KOPT-K1 (cell line): ENCODE data around the gene TOM1L1.

ENCODE experiments used
- H3K27ac ChIP-seq: fragments of 200-600 bp; sonication (generic); 2 replicates; pipeline ENCODE4 v1.5.1; 2016; ENCODE audit warnings: antibody characterized with exemption, mild to moderate bottlenecking, low read depth, low read length; ENCODE audit not compliant: poor library complexity, severe bottlenecking
- H3K36me3 ChIP-seq: fragments of 200-600 bp; sonication (generic); 2 replicates; pipeline ENCODE4 v1.5.1; 2017; ENCODE audit warnings: antibody characterized with exemption, mild to moderate bottlenecking, low read length, moderate library complexity; ENCODE audit not compliant: insufficient read depth
- H3K9me3 ChIP-seq: fragments of 200-600 bp; sonication (generic); 2 replicates; pipeline ENCODE4 v1.5.1; 2017; ENCODE audit warnings: antibody characterized with exemption, low read length, mild to moderate bottlenecking; ENCODE audit not compliant: insufficient read depth, poor library complexity, severe bottlenecking

Gene TOM1L1

DNA sequence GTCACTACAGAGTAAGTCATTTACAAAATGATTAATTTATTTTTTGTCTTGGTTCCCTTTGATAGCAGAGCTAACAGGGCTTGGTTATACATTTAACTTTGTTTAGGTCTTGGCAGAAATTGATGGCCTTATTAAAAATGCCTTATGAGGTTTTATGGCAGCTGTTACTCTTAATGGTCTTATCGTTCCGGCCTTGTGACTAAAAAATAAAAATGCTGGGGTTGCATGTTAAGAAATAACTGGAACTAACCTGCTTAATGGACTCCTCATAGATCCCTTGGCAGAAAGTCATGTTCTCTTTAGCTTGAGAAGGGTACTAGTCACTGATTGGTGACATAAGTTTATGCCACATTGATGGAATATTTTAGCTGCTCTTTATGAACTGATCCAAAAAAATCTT is 49.5 kb downstream of the TOM1L1 start:
- no peak overlapping the region for H3K27ac ChIP-seq

DNA sequence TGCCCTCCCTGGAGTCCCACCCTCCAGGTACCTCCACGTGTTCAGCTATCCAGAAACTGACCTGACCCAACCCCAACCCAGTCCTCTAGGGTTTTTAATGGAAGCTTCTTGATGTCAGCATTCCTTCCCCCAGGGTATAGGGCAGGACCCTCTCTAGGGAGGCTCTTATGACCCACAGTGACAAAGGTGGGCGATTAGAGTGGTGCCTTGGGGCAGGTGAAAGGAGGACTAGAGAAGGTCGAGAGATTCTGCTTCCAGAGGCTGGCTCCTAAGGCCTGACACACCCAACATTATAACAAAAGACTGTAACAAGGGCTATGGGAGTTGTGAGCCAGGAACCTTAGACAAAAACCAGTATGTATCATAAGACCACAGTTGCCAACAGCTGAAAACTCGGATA is 50.6 kb downstream of the TOM1L1 start:
- Histone ChIP-seq H3K36me3 (peaks cover 7% of the 10 kb centered on the region; the same call in 1 of the 2 replicates), H3K9me3 (no peaks in the 10 kb centered on the region), H3K27ac (no peak overlapping the region)

More for the DNA sequence above, 49.5 kb downstream of the TOM1L1 start:
- Histone ChIP-seq H3K9me3 (no peaks in the 10 kb centered on the region), H3K36me3 (peaks cover 7% of the 10 kb centered on the region; the same call in 1 of the 2 replicates)

DNA sequence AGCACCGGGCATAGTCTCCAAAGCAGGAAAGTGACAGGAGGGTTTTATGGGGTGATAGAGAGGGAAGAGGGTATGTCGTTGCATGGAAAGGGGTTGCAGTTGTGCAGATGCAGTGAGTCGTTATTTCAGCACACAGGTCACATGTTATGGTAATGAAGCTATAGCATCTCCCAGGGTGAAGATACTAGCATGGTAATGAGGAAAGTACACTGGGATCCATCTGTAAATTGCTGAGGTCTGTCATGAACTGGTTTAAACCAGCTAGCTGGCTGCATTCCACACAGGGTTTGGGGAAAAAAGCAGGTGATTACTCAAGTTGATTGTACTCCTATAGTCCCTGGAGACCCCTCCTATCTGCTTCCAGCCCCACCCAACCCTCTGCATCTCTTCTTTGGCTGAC is 56.1 kb downstream of the TOM1L1 start:
- Histone ChIP-seq H3K27ac (no peak overlapping the region), H3K36me3 (peaks cover 58% of the 10 kb centered on the region), H3K9me3 (no peaks in the 10 kb centered on the region)

DNA sequence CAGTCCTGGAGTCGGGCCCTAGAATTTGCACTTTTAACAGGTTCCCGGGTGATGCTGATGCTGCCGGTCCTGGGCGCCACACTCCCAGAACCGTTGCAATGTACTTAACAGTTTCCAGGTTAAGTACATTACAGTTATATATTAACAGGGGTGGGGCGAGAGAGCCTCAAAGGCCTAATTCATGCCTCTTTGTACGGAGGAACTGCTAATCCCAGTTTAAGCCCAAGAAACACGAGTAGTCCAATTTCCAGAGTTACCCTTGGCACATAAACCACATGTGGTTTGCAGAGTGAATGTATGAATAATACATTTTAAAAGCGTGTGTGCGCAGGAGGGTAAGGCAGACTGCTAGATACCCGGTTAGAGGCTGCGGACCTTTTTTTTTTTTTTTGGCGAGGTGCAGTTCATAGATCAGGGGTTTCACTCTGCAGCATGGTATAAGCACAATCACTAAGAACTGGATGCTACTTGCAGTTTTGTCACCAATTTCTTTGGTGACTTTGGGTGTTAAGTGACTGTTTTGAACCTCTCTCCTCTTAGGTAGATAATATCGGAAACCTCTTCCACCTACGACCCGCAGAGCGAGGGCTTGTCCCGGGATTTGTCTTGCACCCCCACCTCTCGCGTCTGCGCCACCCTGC is 67.1 kb downstream of the TOM1L1 start:
- Histone ChIP-seq H3K27ac (peak overlapping the region; percentile 69), H3K36me3 (peaks cover 32% of the 10 kb centered on the region), H3K9me3 (no peaks in the 10 kb centered on the region)

DNA sequence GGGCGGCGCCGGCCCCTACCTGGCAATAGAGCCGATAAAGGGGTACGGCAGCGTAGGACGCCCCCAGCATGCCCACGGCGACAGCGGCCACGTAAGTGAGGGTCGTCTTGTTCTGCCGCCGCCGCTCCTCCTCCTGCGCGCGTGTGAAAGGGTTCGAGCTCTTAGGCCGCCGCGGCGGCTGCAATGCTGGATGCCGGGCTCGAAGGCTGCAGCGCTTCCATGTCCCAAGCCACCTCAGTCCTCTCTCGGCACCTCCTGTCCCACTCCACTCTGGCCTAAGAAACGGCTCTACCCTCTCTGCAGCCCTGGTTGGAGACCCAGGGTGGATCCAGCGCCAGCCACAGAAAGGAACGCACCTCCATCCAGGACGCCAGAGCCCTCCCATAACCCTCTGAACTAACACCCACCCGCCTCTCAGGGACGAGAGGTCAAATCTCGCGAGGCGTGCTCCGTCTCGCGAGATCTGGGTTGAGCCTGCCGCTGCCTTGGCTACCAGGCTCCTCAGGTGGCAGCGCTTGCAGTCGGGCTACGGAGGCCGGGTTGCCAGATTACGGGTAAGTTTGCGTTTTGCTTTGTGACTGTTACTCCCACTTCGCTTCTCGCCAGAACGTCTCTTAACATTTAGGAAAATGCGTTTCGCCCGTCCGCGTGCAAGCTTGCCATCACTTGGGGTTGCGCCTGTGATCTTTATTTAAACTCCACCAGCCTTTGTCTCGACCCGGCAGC is 67.8 kb downstream of the TOM1L1 start, which contains the start of the genes COX11 and STXBP4:
Gene COX11, minus strand, starts transcription at position 393 of the 726 bp plus-strand sequence. Its CDS starts 8 bp downstream, at position 385.
Gene STXBP4, plus strand, starts transcription at position 504 of the 726 bp plus-strand sequence. CDS start 17,455 bp downstream, outside the sequence.
- H3K9me3 ChIP-seq: no peaks in the 10 kb centered on the region
- H3K36me3 ChIP-seq: peaks cover 25% of the 10 kb centered on the region
- H3K27ac ChIP-seq: peak within 1 kb of the TSS; percentile 69

DNA sequence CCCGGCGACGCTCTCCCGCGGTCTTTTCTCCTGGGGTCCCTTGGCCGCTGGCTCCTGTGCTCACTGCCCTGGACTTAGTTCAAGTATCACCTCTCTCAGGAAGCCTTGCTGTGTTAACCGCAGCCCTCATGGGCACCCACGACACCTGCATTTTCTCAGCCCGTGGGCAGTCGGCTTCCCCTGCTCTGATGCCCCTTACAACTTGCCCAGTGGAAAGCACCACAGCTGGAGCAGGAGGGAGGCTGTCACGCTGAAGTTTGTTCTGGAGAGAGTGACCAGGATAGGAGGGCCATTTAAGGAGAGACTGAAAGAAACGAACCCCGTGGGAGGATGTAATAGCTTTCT is 68.3 kb downstream of the TOM1L1 start:
- H3K36me3 ChIP-seq: peaks cover 20% of the 10 kb centered on the region
- H3K27ac ChIP-seq: peak overlapping the region; percentile 69
- no peaks in the 10 kb centered on the region for H3K9me3 ChIP-seq

DNA sequence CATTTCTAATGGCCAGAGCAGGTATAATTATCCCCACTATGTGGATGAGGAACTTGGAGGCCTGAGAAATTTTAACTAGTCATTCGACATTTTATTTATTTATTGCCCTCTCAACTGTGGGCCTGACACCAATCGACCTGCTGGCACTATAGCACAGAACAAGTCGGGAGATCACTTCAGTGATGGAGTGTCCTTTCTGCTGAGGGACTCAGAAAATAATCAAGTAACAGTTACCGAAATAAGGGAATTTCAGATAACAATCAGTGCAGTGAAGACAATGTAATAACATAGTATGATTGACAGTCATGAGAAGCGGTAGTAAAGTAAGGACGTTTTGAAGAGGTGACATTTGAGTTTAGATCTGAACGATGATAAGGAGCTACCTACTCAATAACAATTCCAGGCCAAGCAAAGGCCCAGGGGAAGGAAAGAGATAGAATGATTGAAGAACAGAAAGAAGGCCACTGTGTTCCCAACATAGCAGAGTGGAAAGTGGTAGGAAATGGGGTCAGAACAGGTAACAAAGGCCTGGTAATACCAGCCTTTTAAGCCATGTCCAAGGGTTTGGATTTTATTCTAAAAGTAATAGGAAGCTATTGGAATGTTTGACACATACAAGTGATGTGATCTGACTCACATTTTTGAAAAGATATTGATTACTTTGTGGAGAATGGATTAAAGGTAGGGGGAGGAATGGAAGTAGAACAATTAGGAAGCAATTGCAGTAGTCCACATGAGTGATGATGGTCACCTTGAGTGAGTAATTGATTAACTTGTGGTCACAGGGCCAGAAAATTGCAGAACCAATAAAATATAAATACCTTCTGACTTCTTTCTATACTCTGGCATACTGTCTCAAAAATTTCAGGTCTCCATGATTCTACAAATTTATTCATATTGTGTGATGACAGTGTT is 69.3 kb downstream of the TOM1L1 start:
- Histone ChIP-seq H3K27ac (peak overlapping the region; percentile 69), H3K9me3 (no peaks in the 10 kb centered on the region), H3K36me3 (peaks cover 10% of the 10 kb centered on the region)

DNA sequence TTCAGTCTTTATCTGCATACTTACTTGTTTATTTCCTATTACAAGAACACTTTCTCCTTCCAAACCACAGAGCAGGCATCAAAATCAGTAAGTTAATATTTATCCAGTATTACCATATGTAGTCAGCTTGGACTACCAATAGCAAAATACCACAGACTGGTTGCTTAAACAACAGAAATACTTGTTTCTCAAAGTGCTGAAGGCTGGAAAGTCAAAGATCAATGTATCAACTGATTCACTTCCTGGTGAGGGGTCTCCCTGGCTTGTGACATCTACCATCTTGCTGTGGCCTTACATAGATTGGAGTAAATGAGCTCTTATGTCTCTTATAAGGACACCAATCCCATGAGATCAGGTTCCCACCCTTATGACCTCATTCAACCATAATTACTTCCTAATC is 70.5 kb downstream of the TOM1L1 start:
- no peak overlapping the region for H3K27ac ChIP-seq
- no peaks in the 10 kb centered on the region for H3K9me3 ChIP-seq
- H3K36me3 ChIP-seq: no peaks in the 10 kb centered on the region

DNA sequence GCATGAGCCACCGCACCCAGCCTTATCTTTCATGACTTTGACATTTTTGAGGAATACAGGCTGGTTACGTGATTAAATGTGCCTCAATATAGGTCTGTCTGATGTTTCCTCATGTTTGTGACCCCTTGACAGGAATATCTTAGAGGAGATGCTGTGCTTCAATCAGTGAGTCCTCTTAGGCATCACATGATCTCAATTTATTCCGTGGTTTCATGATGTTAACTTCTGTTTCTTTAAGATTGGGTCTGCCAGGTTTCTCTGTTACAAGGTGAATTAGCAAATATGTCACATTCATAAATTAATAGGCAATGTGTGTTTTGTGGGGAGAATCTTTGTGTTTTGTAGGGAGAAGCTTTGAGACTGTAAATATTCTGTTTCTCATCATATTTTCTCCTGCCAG is 71.2 kb downstream of the TOM1L1 start:
- Histone ChIP-seq H3K36me3 (no peaks in the 10 kb centered on the region), H3K9me3 (no peaks in the 10 kb centered on the region), H3K27ac (no peak overlapping the region)

DNA sequence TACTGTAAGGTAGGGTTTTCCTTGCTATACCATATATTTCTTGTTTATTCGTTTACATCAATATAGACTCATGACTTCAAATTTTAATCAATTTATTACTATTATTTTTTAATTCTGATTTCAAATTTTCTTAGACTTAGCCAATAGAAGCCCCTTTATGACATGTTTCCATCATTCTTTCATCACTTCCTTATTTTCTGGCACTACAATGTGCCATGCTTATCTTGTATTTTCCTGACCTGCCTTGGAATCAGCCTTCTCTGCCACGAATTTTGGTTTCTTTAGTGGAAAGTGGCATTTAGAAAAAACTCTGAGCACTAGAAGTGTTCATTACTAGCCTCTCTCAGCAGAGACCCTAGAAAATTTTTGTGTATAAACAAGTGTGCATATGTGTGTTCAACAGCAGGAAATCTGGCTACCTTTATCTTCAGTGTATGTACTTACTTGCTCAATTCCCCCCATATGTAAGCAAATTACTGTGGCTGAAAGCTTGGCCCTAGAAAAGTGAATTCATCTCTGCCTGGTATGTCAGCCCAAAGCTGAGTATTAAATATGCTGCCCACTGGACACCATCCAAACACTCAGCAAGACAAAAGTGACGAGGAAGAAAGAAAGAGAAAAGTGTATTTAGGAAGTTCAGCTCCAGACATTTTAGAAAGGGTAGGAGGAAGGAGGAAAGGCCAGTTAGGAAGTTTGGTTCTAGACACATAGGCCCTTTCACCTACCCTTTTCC is 71.9 kb downstream of the TOM1L1 start:
- Histone ChIP-seq H3K27ac (no peak overlapping the region), H3K36me3 (no peaks in the 10 kb centered on the region), H3K9me3 (no peaks in the 10 kb centered on the region)

DNA sequence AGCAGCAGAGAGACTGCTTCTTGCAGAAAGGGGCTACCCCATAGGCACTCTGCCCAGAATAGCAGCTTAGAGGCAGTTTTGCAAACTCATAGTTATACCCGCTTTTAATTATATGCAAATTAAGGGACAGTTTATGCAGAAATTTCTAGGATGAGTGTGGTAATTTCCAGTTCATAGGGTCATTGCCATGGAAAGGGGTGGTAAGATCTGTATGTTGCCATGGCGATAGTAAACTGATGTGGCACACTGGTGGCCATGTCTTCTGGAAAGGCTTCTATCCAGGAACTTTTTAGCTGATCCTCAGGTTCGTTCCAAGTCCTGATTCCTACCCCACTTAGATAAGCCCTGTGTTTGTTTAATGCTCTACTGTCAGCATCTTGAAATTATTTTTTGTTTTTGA is 74.1 kb downstream of the TOM1L1 start:
- Histone ChIP-seq H3K9me3 (peaks cover under 1% of the 10 kb centered on the region), H3K36me3 (no peaks in the 10 kb centered on the region), H3K27ac (no peak overlapping the region)

DNA sequence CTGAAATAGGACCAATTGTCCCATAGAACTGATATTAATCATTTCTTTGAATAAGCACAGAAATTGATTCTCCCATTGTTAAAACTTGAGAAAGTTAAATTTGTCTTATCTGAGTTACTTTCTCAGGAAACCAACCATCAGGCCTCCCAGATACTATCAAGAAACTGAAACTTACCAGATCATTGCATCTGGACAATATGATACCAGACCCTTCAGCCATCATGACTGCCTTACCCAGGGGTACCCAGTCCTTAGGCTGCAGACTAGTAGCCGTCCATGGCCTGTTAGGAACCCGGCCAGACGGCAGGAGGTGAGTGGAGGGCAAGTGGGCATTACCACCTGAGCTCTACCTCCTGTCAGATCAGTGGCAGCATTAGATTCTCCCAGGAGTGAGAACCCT is 75.7 kb downstream of the TOM1L1 start:
- Histone ChIP-seq H3K27ac (no peak overlapping the region), H3K9me3 (peaks cover 16% of the 10 kb centered on the region), H3K36me3 (no peaks in the 10 kb centered on the region)

DNA sequence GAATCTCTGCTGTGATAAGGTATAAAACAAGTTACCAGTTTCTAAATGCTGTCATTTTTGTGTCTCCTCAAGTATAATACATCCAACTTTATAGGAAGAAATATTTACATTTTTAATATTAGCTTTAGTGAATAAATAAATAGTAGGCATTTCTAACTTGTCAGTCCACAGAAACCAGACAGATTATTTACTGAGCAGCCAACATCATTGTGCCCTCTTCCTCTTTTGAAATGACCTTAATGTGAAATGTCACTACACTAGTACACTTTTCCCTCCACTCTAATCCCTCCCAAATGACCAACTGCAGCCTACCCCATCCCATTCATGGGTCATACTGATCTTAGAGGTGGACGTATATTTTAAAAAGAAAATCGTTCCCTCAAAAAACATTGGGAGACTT is 77.1 kb downstream of the TOM1L1 start:
- Histone ChIP-seq H3K9me3 (peaks cover 16% of the 10 kb centered on the region), H3K36me3 (no peaks in the 10 kb centered on the region), H3K27ac (no peak overlapping the region)

DNA sequence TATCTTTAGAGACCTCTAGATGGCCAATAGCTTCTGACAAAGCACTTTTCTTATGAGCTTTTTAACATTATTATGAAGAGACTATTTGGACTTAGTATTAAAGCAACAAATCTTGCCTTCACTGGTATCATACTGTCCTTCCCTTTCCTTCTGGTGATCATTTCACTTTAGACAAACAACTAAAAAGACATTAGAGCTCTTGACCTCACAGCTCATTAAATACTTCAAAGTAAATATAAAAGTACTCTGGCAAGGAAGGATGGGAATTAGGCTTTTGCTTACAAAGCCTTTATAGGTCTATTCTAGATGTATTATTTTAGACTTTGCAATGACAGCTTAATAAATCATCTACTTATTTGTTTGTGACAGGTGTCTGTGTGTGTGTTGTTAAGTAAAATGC is 79.0 kb downstream of the TOM1L1 start:
- H3K36me3 ChIP-seq: no peaks in the 10 kb centered on the region
- no peak overlapping the region for H3K27ac ChIP-seq

More for the DNA sequence above, 79.0 kb downstream of the TOM1L1 start:
- peaks cover 16% of the 10 kb centered on the region for H3K9me3 ChIP-seq
